Measurements from ENCODE around the gene FPGS. TPM values are rescaled to one million over a fixed set of nuclear protein-coding genes. Genes with fewer than 3 reads are reported as not detected.

FPGS gene
- total RNA-seq, 1 donor, result 77.7 TPM

GRCh38 chr9:127850286-127850830, 47.7 kb downstream of the FPGS start:
- DNase-seq (ENCODE audit: low read depth), result no peak
- TF ChIP-seq CTCF (IDR thresholded peaks at IDR 0.05; ENCODE audit: insufficient read depth, low read depth, low read length), result no peak
- H3K4me3 ChIP-seq (ENCODE audit: low read depth, low read length), result no peak overlapping the region

GRCh38 chr9:127852829-127853228, 50.1 kb downstream of the FPGS start:
- DNase-seq (ENCODE audit: low read depth), result no peak
- peak overlapping the region; percentile 75 for H3K4me3 ChIP-seq (ENCODE audit: low read depth, low read length)
- no peak for TF ChIP-seq CTCF (IDR thresholded peaks at IDR 0.05; ENCODE audit: insufficient read depth, low read depth, low read length)

- DNase-seq (ENCODE audit: low read depth), result peak; percentile 59
- no peak for TF ChIP-seq CTCF (IDR thresholded peaks at IDR 0.05; ENCODE audit: insufficient read depth, low read depth, low read length)
- peak overlapping the region; percentile 75 for H3K4me3 ChIP-seq (ENCODE audit: low read depth, low read length)
These were observed 50.9 kb downstream of the FPGS start for GRCh38 chr9:127853312-127854183.

- peak within 1 kb of the TSS; percentile 75 for H3K4me3 ChIP-seq (ENCODE audit: low read depth, low read length)
- peak; percentile 66 for DNase-seq (ENCODE audit: low read depth)
- no peak for TF ChIP-seq CTCF (IDR thresholded peaks at IDR 0.05; ENCODE audit: insufficient read depth, low read depth, low read length)
These were observed 51.6 kb downstream of the FPGS start, which contains the start of gene ENG for GRCh38 chr9:127854184-127854806. ENG (minus strand) TSS chr9:127854658; CDS start chr9:127854355, 303 bp downstream.

- DNase-seq (ENCODE audit: low read depth), result no peak
- H3K4me3 ChIP-seq (ENCODE audit: low read depth, low read length), result no peak overlapping the region
- TF ChIP-seq CTCF (IDR thresholded peaks at IDR 0.05; ENCODE audit: insufficient read depth, low read depth, low read length), result no peak
These were observed 52.3 kb downstream of the FPGS start for GRCh38 chr9:127854960-127855359.

- DNase-seq (ENCODE audit: low read depth), result no peak
- no peak for TF ChIP-seq CTCF (IDR thresholded peaks at IDR 0.05; ENCODE audit: insufficient read depth, low read depth, low read length)
- no peak overlapping the region for H3K4me3 ChIP-seq (ENCODE audit: low read depth, low read length)
These were observed 52.8 kb downstream of the FPGS start for GRCh38 chr9:127855522-127855921.

All from fibroblast of villous mesenchyme (primary cell).